ENCODE results near the gene C6orf47. TPM values are rescaled to one million over a fixed set of nuclear protein-coding genes. Genes with fewer than 3 reads are reported as not detected.

C6orf47 gene
- total and polyA plus RNA-seq, 2 of the 13 experiments (the other 11 are each of a cell fraction or from before 2014, with no cell fraction given) = 1.7 to 18.1 TPM

DNA sequence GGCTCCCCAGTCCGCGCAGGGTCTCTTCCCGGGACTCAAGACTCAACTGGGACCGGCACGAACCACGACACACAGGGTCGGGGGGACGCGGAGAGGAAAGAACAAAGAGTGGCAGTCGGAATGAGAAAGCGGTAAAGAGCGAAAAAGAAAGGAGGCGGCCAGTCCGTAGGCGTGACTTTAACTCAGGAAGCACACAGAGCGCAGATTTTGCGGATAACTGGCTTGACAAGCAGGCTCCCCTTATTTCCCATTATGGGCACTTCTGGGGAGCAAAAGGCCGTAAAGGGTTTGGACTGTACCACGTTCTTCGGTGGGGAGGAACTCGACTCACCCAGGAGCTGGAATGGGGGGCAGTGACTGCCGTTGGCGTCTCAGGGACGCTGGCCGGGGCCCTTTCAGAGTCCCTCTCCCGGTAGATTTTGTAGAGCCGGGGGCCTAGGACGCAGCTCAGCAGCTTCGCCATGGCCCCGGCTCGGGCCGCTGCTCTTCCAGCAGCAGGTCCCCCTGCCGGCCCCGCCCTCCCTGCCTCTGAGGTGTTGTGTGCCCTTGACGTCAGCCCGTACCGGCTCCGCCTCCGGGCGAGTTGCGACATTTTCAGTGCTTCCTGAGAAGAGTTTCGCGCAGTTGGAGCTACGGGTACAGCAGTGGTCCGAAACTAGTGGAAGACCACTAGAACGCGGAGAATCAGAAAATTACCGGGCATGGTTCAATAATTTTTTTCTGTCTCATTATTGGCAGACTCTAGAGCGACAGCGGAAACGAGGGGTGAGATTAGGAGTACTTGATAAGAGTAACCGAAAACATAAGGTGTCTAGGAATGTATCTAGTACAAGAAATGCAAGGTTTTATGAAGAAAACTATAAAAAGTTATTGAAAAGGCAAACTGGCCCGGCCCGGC is 42.5 kb upstream of the C6orf47 start, which contains the start of gene ABHD16A (continued):
- TF ChIP-seq ZBTB42 (CRISPR knock-in tag; IDR thresholded peaks at IDR 0.05) = 0 out of 2 replicates have a peak, but pooled peaks have one; percentile 13
- TF ChIP-seq ZNF235 (CRISPR knock-in tag; IDR thresholded peaks at IDR 0.05; ENCODE audit: borderline replicate concordance) = peak; percentile 58; the same call in 1 of the 2 replicates
- TF ChIP-seq FOXM1 (CRISPR knock-in tag; IDR thresholded peaks at IDR 0.05) = no peak
- TF ChIP-seq XBP1 (CRISPR knock-in tag; IDR thresholded peaks at IDR 0.05) = no peak
- TF ChIP-seq, protein P1, sequence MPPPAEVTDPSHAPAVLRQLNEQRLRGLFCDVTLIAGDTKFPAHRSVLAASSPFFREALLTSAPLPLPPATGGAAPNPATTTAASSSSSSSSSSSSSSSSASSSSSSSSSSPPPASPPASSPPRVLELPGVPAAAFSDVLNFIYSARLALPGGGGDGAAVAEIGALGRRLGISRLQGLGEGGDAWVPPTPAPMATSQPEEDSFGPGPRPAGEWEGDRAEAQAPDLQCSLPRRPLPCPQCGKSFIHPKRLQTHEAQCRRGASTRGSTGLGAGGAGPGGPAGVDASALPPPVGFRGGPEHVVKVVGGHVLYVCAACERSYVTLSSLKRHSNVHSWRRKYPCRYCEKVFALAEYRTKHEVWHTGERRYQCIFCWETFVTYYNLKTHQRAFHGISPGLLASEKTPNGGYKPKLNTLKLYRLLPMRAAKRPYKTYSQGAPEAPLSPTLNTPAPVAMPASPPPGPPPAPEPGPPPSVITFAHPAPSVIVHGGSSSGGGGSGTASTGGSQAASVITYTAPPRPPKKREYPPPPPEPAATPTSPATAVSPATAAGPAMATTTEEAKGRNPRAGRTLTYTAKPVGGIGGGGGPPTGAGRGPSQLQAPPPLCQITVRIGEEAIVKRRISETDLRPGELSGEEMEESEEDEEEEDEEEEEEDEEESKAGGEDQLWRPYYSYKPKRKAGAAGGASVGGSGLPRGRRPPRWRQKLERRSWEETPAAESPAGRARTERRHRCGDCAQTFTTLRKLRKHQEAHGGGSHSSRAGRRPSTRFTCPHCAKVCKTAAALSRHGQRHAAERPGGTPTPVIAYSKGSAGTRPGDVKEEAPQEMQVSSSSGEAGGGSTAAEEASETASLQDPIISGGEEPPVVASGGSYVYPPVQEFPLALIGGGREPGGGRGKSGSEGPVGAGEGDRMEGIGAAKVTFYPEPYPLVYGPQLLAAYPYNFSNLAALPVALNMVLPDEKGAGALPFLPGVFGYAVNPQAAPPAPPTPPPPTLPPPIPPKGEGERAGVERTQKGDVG (CRISPR knock-in tag; IDR thresholded peaks at IDR 0.05; ENCODE audit: borderline replicate concordance) = no peak
- no peak; the same call in 1 of the 2 replicates for TF ChIP-seq ZNF572 (CRISPR knock-in tag; IDR thresholded peaks at IDR 0.05)
- peak; percentile 8; the same call in 1 of the 2 replicates for TF ChIP-seq ZNF430 (CRISPR knock-in tag; IDR thresholded peaks at IDR 0.05)
- TF ChIP-seq TSC22D2 (CRISPR knock-in tag; IDR thresholded peaks at IDR 0.05; ENCODE audit: borderline replicate concordance) = peak; percentile 43; the same call in 1 of the 2 replicates
- peak; percentile 94 for TF ChIP-seq ZNF556 (CRISPR knock-in tag; IDR thresholded peaks at IDR 0.05; ENCODE audit: borderline replicate concordance)
- TF ChIP-seq KLF13 (CRISPR knock-in tag; IDR thresholded peaks at IDR 0.05) = no peak
- no peak for TF ChIP-seq RNF2 (conservative IDR thresholded peaks at IDR 0.05; ENCODE audit: low read depth)
- no peak for TF ChIP-seq TRIM24 (CRISPR knock-in tag; IDR thresholded peaks at IDR 0.05)
- peak; percentile 85 for TF ChIP-seq FOXK2 (IDR thresholded peaks at IDR 0.05)
- TF ChIP-seq MED13 (CRISPR knock-in tag; IDR thresholded peaks at IDR 0.05) = no peak; the same call in none of the 2 replicates
- TF ChIP-seq, protein P2, sequence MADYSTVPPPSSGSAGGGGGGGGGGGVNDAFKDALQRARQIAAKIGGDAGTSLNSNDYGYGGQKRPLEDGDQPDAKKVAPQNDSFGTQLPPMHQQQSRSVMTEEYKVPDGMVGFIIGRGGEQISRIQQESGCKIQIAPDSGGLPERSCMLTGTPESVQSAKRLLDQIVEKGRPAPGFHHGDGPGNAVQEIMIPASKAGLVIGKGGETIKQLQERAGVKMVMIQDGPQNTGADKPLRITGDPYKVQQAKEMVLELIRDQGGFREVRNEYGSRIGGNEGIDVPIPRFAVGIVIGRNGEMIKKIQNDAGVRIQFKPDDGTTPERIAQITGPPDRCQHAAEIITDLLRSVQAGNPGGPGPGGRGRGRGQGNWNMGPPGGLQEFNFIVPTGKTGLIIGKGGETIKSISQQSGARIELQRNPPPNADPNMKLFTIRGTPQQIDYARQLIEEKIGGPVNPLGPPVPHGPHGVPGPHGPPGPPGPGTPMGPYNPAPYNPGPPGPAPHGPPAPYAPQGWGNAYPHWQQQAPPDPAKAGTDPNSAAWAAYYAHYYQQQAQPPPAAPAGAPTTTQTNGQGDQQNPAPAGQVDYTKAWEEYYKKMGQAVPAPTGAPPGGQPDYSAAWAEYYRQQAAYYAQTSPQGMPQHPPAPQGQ (CRISPR knock-in tag; IDR thresholded peaks at IDR 0.05; ENCODE audit: borderline replicate concordance) = no peak
- TF ChIP-seq, protein P3, sequence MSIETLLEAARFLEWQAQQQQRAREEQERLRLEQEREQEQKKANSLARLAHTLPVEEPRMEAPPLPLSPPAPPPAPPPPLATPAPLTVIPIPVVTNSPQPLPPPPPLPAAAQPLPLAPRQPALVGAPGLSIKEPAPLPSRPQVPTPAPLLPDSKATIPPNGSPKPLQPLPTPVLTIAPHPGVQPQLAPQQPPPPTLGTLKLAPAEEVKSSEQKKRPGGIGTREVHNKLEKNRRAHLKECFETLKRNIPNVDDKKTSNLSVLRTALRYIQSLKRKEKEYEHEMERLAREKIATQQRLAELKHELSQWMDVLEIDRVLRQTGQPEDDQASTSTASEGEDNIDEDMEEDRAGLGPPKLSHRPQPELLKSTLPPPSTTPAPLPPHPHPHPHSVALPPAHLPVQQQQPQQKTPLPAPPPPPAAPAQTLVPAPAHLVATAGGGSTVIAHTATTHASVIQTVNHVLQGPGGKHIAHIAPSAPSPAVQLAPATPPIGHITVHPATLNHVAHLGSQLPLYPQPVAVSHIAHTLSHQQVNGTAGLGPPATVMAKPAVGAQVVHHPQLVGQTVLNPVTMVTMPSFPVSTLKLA (IDR thresholded peaks at IDR 0.05) = no peak
- no peak for TF ChIP-seq HDAC6 (IDR thresholded peaks at IDR 0.05; ENCODE audit: low read depth, low read length)
- TF ChIP-seq ZFP36L2 (CRISPR knock-in tag; IDR thresholded peaks at IDR 0.05) = no peak
- TF ChIP-seq HNRNPK (IDR thresholded peaks at IDR 0.05; ENCODE audit: low read depth, low read length, poor library complexity, severe bottlenecking) = no peak
- TF ChIP-seq SIN3B (IDR thresholded peaks at IDR 0.05; ENCODE audit: low read length) = no peak
- TF ChIP-seq JUND (CRISPR knock-in tag; IDR thresholded peaks at IDR 0.05) = peak; percentile 53; the same call in 1 of the 2 replicates
- TF ChIP-seq, protein P4, sequence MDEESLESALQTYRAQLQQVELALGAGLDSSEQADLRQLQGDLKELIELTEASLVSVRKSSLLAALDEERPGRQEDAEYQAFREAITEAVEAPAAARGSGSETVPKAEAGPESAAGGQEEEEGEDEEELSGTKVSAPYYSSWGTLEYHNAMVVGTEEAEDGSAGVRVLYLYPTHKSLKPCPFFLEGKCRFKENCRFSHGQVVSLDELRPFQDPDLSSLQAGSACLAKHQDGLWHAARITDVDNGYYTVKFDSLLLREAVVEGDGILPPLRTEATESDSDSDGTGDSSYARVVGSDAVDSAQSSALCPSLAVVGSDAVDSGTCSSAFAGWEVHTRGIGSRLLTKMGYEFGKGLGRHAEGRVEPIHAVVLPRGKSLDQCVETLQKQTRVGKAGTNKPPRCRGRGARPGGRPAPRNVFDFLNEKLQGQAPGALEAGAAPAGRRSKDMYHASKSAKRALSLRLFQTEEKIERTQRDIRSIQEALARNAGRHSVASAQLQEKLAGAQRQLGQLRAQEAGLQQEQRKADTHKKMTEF (CRISPR knock-in tag; IDR thresholded peaks at IDR 0.05) = peak; percentile 96

Measured in HepG2 (cell line).